ENCODE measurements around the gene CCDC6. TPM values are rescaled to one million over a fixed set of nuclear protein-coding genes. Genes with fewer than 3 reads are reported as not detected.

The CCDC6 gene
- total and polyA plus RNA-seq, 2 of the 4 experiments (the other 2 are of a cell fraction) = 21.8 to 30.8 TPM

GRCh38 chr10:59830601-59831259 lies 75.6 kb downstream of the CCDC6 start:
- no peak overlapping the region for H2BK20ac ChIP-seq (ENCODE audit: low read depth, low read length)
- H3K27ac ChIP-seq (ENCODE audit: insufficient read depth, low read length) = no peak overlapping the region
- H3K9me3 ChIP-seq (ENCODE audit: control insufficient read depth, insufficient read depth, low read length) = no peaks in the 10 kb centered on the region
- in situ Hi-C loops (cut with MboI; ENCODE audit: low sequenced_read_pairs) (loop anchor here (10.0 kb wide), 1 partner anchor 206 kb away; no protein-coding TSS in a partner anchor), dilution Hi-C loops (cut with HindIII; ENCODE audit: low sequenced_read_pairs, unreplicated experiment) (no loop called here), intact Hi-C loops (cut with micrococcal nuclease) (loop anchor here (1.0 to 2.0 kb wide), 2 partner anchors 76 to 204 kb away; partner anchors contain the start of gene CCDC6)
- no TSS peak for BruUV-seq (replicated peaks)
- H4K91ac ChIP-seq (ENCODE audit: insufficient read depth, low read depth, low read length) = no peak overlapping the region
- WGBS, 2 experiments (ENCODE audit: extremely low coverage in 2 of 2, insufficient read length in 1 of 2) = no CpG with 5 or more reads among the region's 7 CpGs
- H3K4me3 ChIP-seq (ENCODE audit: insufficient read depth, low read depth, low read length) = no peak overlapping the region
- 0 out of 2 replicates have a peak, but pooled peaks cover 3% of the 10 kb centered on the region for H4K20me1 ChIP-seq (ENCODE audit: insufficient read depth, low read length)
- H3K9me1 ChIP-seq (ENCODE audit: insufficient read depth, low read length) = no peaks in the 10 kb centered on the region
- no peak overlapping the region for H4K8ac ChIP-seq (ENCODE audit: low read depth in 2 of 2, low read length in 2 of 2)
- H4K5ac ChIP-seq (ENCODE audit: low read depth, low read length) = no peak overlapping the region
- no peak overlapping the region for H3K14ac ChIP-seq (replicated peaks; ENCODE audit: low read depth, low read length)
- TF ChIP-seq RAD21 (IDR thresholded peaks at IDR 0.05; ENCODE audit: low read length) (peak; percentile 60), SMC3 (IDR thresholded peaks at IDR 0.05; ENCODE audit: low read depth, low read length) (peak; percentile 68), CTCF (conservative IDR thresholded peaks at IDR 0.05; ENCODE audit: low read depth, low read length) (peak; percentile 70)
- TF ChIP-seq, protein P1, sequence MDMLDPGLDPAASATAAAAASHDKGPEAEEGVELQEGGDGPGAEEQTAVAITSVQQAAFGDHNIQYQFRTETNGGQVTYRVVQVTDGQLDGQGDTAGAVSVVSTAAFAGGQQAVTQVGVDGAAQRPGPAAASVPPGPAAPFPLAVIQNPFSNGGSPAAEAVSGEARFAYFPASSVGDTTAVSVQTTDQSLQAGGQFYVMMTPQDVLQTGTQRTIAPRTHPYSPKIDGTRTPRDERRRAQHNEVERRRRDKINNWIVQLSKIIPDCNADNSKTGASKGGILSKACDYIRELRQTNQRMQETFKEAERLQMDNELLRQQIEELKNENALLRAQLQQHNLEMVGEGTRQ (IDR thresholded peaks at IDR 0.05; ENCODE audit: low read depth, low read length) = no peak
- no peaks in the 10 kb centered on the region for H3K4me1 ChIP-seq (ENCODE audit: control insufficient read depth, insufficient read depth, low read length)
- H2AK9ac ChIP-seq (replicated peaks; ENCODE audit: low read depth, low read length, poor library complexity) = no peak overlapping the region
- no peak overlapping the region for H3K18ac ChIP-seq (ENCODE audit: low read depth, low read length)
- H3K4me2 ChIP-seq (ENCODE audit: low read depth, low read length) = no peak overlapping the region
- peaks cover 11 to 39% of the 10 kb centered on the region in 2 experiments; a peak in 3 of 4 replicates for H3K79me1 ChIP-seq (ENCODE audit: low read depth in 1 of 2, low read length in 2 of 2)
- H3K56ac ChIP-seq (ENCODE audit: extremely low read depth, insufficient read depth, low read length) = no peak overlapping the region
- H3K23ac ChIP-seq (ENCODE audit: low read depth, low read length) = no peak overlapping the region
- no peak overlapping the region for H2AK5ac ChIP-seq (ENCODE audit: low read depth, low read length)
- H3K4ac ChIP-seq (ENCODE audit: low read depth, low read length) = no peak overlapping the region
- H2AFZ ChIP-seq (replicated peaks; ENCODE audit: low read length, poor library complexity) = no peak overlapping the region
- H2BK120ac ChIP-seq (ENCODE audit: low read depth, low read length) = no peak overlapping the region
- POLR2A ChIA-PET (ENCODE audit: unreplicated experiment) = no interaction called here
- DNase-seq (peak; percentile 56), ATAC-seq (ENCODE audit: low read depth) (peak; percentile 82)
- no peak overlapping the region for H2BK5ac ChIP-seq (ENCODE audit: low read depth, low read length, poor library complexity, severe bottlenecking)
- CTCF ChIA-PET = interaction anchor here (0.6 to 1.9 kb wide), 14 partner anchors 8 to 214 kb away, joined by 3 to 6 read pairs (median 5); partner anchors contain the start of gene CCDC6
- H3K36me3 ChIP-seq (ENCODE audit: control insufficient read depth, insufficient read depth, low read length) = peaks cover 10% of the 10 kb centered on the region
- no peak overlapping the region for H3K9ac ChIP-seq (ENCODE audit: low read depth, low read length)
- no peaks in the 10 kb centered on the region for H3K27me3 ChIP-seq (ENCODE audit: control insufficient read depth, insufficient read depth, low read length)
- H2BK15ac ChIP-seq (ENCODE audit: low read depth, low read length) = no peak overlapping the region

Measured in IMR-90 (cell line).